Mucosa of descending colon (tissue), 3 donors: Measurements from ENCODE around the gene CRYBA2. TPM values are rescaled to one million over a fixed set of nuclear protein-coding genes. Genes with fewer than 3 reads are reported as not detected.

Source experiments
- ATAC-seq: fragments of 200-7000 bp; cut with Tn5 transposase; one replicate; pipeline ENCODE4 v1.9.1; 2020; ENCODE audit warnings: mild to moderate bottlenecking, moderate library complexity
- DNase-seq, 3 donors: peaks; one replicate each; pipeline ENCODE4 v3.0.0-alpha.2; 2020
- H3K36me3 ChIP-seq: fragments of 200-600 bp; one replicate; pipeline ENCODE4 v1.8.0; 2021; ENCODE audit warnings: low read depth, mild to moderate bottlenecking
- H3K4me1 ChIP-seq: fragments of 200-600 bp; one replicate; pipeline ENCODE4 v1.8.0; 2021; ENCODE audit warnings: low read depth, mild to moderate bottlenecking
- H3K4me3 ChIP-seq: fragments of 200-600 bp; one replicate; pipeline ENCODE4 v1.8.0; 2021; ENCODE audit warnings: mild to moderate bottlenecking
- H3K9me3 ChIP-seq: fragments of 200-600 bp; one replicate; pipeline ENCODE4 v1.8.0; 2021; ENCODE audit warnings: mild to moderate bottlenecking
- CTCF ChIP-seq: fragments of 200-600 bp; IDR thresholded peaks from one replicate; pipeline ENCODE4 v1.8.0; 2022; ENCODE audit warnings: antibody characterized with exemption, mild to moderate bottlenecking
- intact Hi-C, 2 donors: fragments of 100-400 bp; cut with DNase I in 1 of 2; cut with micrococcal nuclease in 1 of 2; formaldehyde crosslinking; loops; one replicate each; pipeline versions ENCODE4 v1.11.0 to v1.11.1; 2022; cut with DNase I, micrococcal nuclease
- total RNA-seq, 3 donors: library from RNA; stranded (reverse); fragmentation: NEBNext Ultra II Directional in 2 of 3; extraction: Animal tissue kit (Norgen Biotek cat#: 25700) in 2 of 3; gene quantifications; one replicate each; pipeline versions ENCODE4 v1.2.1 to v1.2.4, GENCODE V29; 2021 to 2023
- donor health status: DM: no; HTN: no; CAD: no; lungs with moderate emphysema.
- donor health status: DM: no; HTN: no; CAD: no.
- donor health status: DM: no; HTN: yes; CAD: no.

Gene CRYBA2
- total RNA-seq, 3 donors from 2014 or later: 1.2 to 6.1 (median 5.0) TPM

- intact Hi-C loops: no loop called here
- TF ChIP-seq CTCF: no peak
- peaks cover 20% of the 10 kb centered on the region for H3K4me1 ChIP-seq
- H3K36me3 ChIP-seq: no peaks in the 10 kb centered on the region
- H3K9me3 ChIP-seq: no peaks in the 10 kb centered on the region
- ATAC-seq (peak; percentile 5), DNase-seq (no peak)
- peak overlapping the region; percentile 25 for H3K4me3 ChIP-seq
Measured at GRCh38 chr2:219001100-219001576, 7.9 kb upstream of the CRYBA2 start.

- peak in 2 of 3 donors; percentile 53 to 58 for DNase-seq
Measured at GRCh38 chr2:219000569-219000960, 7.3 kb upstream of the CRYBA2 start.

GRCh38 chr2:218999881-219000568 lies 6.8 kb upstream of the CRYBA2 start:
- intact Hi-C loops: no loop called here
- Histone ChIP-seq H3K9me3 (no peaks in the 10 kb centered on the region), H3K4me1 (peaks cover 20% of the 10 kb centered on the region), H3K4me3 (no peak overlapping the region), H3K36me3 (no peaks in the 10 kb centered on the region)
- no peak for ATAC-seq
- no peak for TF ChIP-seq CTCF
- peak in 2 of 3 donors; percentile 42 to 54 for DNase-seq

More at GRCh38 chr2:219000569-219000960, 7.3 kb upstream of the CRYBA2 start:
- intact Hi-C loops: no loop called here
- Histone ChIP-seq H3K4me3 (no peak overlapping the region), H3K9me3 (no peaks in the 10 kb centered on the region), H3K36me3 (no peaks in the 10 kb centered on the region), H3K4me1 (peaks cover 20% of the 10 kb centered on the region)
- TF ChIP-seq CTCF: no peak
- no peak for ATAC-seq

GRCh38 chr2:218999021-218999880 lies 6.0 kb upstream of the CRYBA2 start:
- no peak overlapping the region for H3K4me3 ChIP-seq
- H3K36me3 ChIP-seq: no peaks in the 10 kb centered on the region
- DNase-seq (no peak), ATAC-seq (no peak)
- TF ChIP-seq CTCF: no peak
- intact Hi-C loops: no loop called here
- no peaks in the 10 kb centered on the region for H3K9me3 ChIP-seq
- H3K4me1 ChIP-seq: peaks cover 20% of the 10 kb centered on the region

- Histone ChIP-seq H3K4me3 (no peak overlapping the region), H3K4me1 (peaks cover 27% of the 10 kb centered on the region), H3K9me3 (no peaks in the 10 kb centered on the region), H3K36me3 (no peaks in the 10 kb centered on the region)
- ATAC-seq: no peak
- intact Hi-C loops: no loop called here
- TF ChIP-seq CTCF: no peak
- DNase-seq: peak in 1 of 3 donors; percentile 21
Measured at GRCh38 chr2:218998414-218999002, 5.3 kb upstream of the CRYBA2 start.
